ENCODE measurements around the gene RSPH10B2. TPM values are rescaled to one million over a fixed set of nuclear protein-coding genes. Genes with fewer than 3 reads are reported as not detected.

Gene RSPH10B2
- total RNA-seq, 1 experiment from 2014 or later = 0.37 TPM

- no peak for ATAC-seq
- intact Hi-C loops (cut with micrococcal nuclease) = no loop called here
Measured at GRCh38 chr7:6831018-6831725, 77.3 kb downstream of the RSPH10B2 start.

DNA sequence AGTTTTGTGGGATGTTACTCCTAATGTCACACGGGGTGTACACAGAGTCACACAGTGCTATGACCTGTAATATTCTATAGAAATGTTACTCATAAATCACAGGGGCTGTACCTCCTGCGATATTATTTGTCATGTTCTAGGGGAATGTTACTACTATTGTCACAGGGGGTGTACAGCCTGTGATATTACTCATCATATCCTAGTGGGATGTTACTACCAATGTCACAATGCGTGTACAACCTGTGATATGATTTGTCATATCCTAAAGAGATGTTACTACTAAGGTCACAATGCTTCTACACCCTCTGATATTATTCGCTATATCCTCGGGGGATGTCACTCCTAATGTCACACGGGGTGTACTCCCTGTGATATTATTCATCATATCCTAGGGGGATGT is 79.7 kb downstream of the RSPH10B2 start:
- POLR2A ChIA-PET = no interaction called here
- Histone ChIP-seq H3K9ac (ENCODE audit: low read length) (no peak overlapping the region), H3K4me2 (ENCODE audit: low read length) (no peak overlapping the region), H2AFZ (ENCODE audit: low read depth, low read length, poor library complexity, severe bottlenecking) (no peak overlapping the region), H3K4me3 (replicated peaks in 1 of 2; ENCODE audit: low read depth in 1 of 2, low read length in 2 of 2) (no peak overlapping the region), H3K27me3 (ENCODE audit: insufficient read depth, low read length) (no peaks in the 10 kb centered on the region), H3K4me1 (ENCODE audit: control insufficient read depth in 1 of 2, insufficient read depth in 2 of 2, low read length in 2 of 2) (peaks cover 0 to 3% of the 10 kb centered on the region in 2 experiments; a peak in 1 of 4 replicates), H3K79me2 (ENCODE audit: insufficient read depth, low read length) (no peaks in the 10 kb centered on the region), H4K20me1 (ENCODE audit: insufficient read depth) (no peaks in the 10 kb centered on the region), H3K36me3 (ENCODE audit: control insufficient read depth in 1 of 2, insufficient read depth in 2 of 2, low read length in 2 of 2) (no peaks in the 10 kb centered on the region), H3K9me2 (ENCODE audit: insufficient read depth) (no peaks in the 10 kb centered on the region), H3K27ac (ENCODE audit: low read depth, low read length) (no peak overlapping the region), H3K9me3 (ENCODE audit: control insufficient read depth in 1 of 2, insufficient read depth in 1 of 2, low read depth in 1 of 2, low read length in 2 of 2) (no peaks in the 10 kb centered on the region)
- no peak for DNase-seq (ENCODE audit: low read depth, low spot score)
- CTCF ChIA-PET = no interaction called here
- ATAC-seq = no peak
- RAD21 ChIA-PET (ENCODE audit: low non-redundant PET in 1 of 2, low total read pairs in 2 of 2, uncharacterized antibody in 2 of 2, unreplicated experiment in 2 of 2) = no interaction called here
- BruUV-seq (replicated peaks) = no TSS peak
- intact Hi-C loops (cut with micrococcal nuclease) = no loop called here
- TF ChIP-seq YY1 (IDR thresholded peaks at IDR 0.05; ENCODE audit: extremely low read depth, insufficient replicate concordance, low read depth, low read length) = no peak
- TF ChIP-seq POLR2AphosphoS5 (IDR thresholded peaks at IDR 0.05; ENCODE audit: low read depth, low read length) = no peak
- TF ChIP-seq CTCF (IDR thresholded peaks at IDR 0.05 in 2 of 3, conservative IDR thresholded peaks at IDR 0.05 in 1 of 3; ENCODE audit: borderline replicate concordance in 1 of 3, insufficient read depth in 1 of 3, low read depth in 2 of 3, low read length in 2 of 3) = no peak
- TF ChIP-seq TCF7L2 (IDR thresholded peaks at IDR 0.05; ENCODE audit: borderline replicate concordance, extremely low read depth, insufficient read depth, insufficient read length) = no peak
- TF ChIP-seq ELF1 (IDR thresholded peaks at IDR 0.05; ENCODE audit: borderline replicate concordance, low read depth) = no peak
- TF ChIP-seq, protein P1, sequence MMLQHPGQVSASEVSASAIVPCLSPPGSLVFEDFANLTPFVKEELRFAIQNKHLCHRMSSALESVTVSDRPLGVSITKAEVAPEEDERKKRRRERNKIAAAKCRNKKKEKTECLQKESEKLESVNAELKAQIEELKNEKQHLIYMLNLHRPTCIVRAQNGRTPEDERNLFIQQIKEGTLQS (IDR thresholded peaks at IDR 0.05) = no peak
- no peak for TF ChIP-seq EGR1 (IDR thresholded peaks at IDR 0.05; ENCODE audit: low read depth)
- TF ChIP-seq POLR2A (IDR thresholded peaks at IDR 0.05; ENCODE audit: borderline replicate concordance, extremely low read depth, insufficient read depth, insufficient read length) = no peak
- TF ChIP-seq EZH2 (IDR thresholded peaks at IDR 0.05) = no peak
- TF ChIP-seq ZFX (IDR thresholded peaks at IDR 0.05) = no peak
- no peak for TF ChIP-seq ZNF274 (IDR thresholded peaks at IDR 0.05; ENCODE audit: low read depth, low read length)

More at GRCh38 chr7:6831018-6831725, 77.3 kb downstream of the RSPH10B2 start:
- Histone ChIP-seq H3K9me2 (ENCODE audit: insufficient read depth) (no peaks in the 10 kb centered on the region), H3K9ac (ENCODE audit: low read length) (no peak overlapping the region), H3K9me3 (ENCODE audit: control insufficient read depth in 1 of 2, insufficient read depth in 1 of 2, low read depth in 1 of 2, low read length in 2 of 2) (no peaks in the 10 kb centered on the region), H3K4me1 (ENCODE audit: control insufficient read depth in 1 of 2, insufficient read depth in 2 of 2, low read length in 2 of 2) (peaks cover 0 to 3% of the 10 kb centered on the region in 2 experiments; a peak in 1 of 4 replicates), H4K20me1 (ENCODE audit: insufficient read depth) (no peaks in the 10 kb centered on the region), H3K79me2 (ENCODE audit: insufficient read depth, low read length) (no peaks in the 10 kb centered on the region), H3K27ac (ENCODE audit: low read depth, low read length) (no peak overlapping the region), H3K4me2 (ENCODE audit: low read length) (no peak overlapping the region), H3K4me3 (replicated peaks in 1 of 2; ENCODE audit: low read depth in 1 of 2, low read length in 2 of 2) (no peak overlapping the region), H3K27me3 (ENCODE audit: insufficient read depth, low read length) (no peaks in the 10 kb centered on the region), H2AFZ (ENCODE audit: low read depth, low read length, poor library complexity, severe bottlenecking) (no peak overlapping the region), H3K36me3 (ENCODE audit: control insufficient read depth in 1 of 2, insufficient read depth in 2 of 2, low read length in 2 of 2) (no peaks in the 10 kb centered on the region)
- ChIA-PET POLR2A (no interaction called here), CTCF (no interaction called here), RAD21 (ENCODE audit: low non-redundant PET in 1 of 2, low total read pairs in 2 of 2, uncharacterized antibody in 2 of 2, unreplicated experiment in 2 of 2) (no interaction called here)
- DNase-seq (ENCODE audit: low read depth, low spot score) = no peak
- no TSS peak for BruUV-seq (replicated peaks)
- TF ChIP-seq POLR2AphosphoS5 (IDR thresholded peaks at IDR 0.05; ENCODE audit: low read depth, low read length) (no peak), YY1 (IDR thresholded peaks at IDR 0.05; ENCODE audit: extremely low read depth, insufficient replicate concordance, low read depth, low read length) (no peak), POLR2A (IDR thresholded peaks at IDR 0.05; ENCODE audit: borderline replicate concordance, extremely low read depth, insufficient read depth, insufficient read length) (no peak), RAD21 (IDR thresholded peaks at IDR 0.05; ENCODE audit: low read depth) (no peak), ELF1 (IDR thresholded peaks at IDR 0.05; ENCODE audit: borderline replicate concordance, low read depth) (no peak)
- TF ChIP-seq, protein P2, sequence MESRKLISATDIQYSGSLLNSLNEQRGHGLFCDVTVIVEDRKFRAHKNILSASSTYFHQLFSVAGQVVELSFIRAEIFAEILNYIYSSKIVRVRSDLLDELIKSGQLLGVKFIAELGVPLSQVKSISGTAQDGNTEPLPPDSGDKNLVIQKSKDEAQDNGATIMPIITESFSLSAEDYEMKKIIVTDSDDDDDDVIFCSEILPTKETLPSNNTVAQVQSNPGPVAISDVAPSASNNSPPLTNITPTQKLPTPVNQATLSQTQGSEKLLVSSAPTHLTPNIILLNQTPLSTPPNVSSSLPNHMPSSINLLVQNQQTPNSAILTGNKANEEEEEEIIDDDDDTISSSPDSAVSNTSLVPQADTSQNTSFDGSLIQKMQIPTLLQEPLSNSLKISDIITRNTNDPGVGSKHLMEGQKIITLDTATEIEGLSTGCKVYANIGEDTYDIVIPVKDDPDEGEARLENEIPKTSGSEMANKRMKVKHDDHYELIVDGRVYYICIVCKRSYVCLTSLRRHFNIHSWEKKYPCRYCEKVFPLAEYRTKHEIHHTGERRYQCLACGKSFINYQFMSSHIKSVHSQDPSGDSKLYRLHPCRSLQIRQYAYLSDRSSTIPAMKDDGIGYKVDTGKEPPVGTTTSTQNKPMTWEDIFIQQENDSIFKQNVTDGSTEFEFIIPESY (IDR thresholded peaks at IDR 0.05; ENCODE audit: extremely low read depth, insufficient replicate concordance, low read length) = no peak

Measured in HCT116 (cell line).